Cardiac muscle cell (in vitro differentiated cells and primary cell): ENCODE measurements around the gene TNFRSF18. TPM values are rescaled to one million over a fixed set of nuclear protein-coding genes. Genes with fewer than 3 reads are reported as not detected.
"Not testable (repeated sequence)": the region's sequence is repeated elsewhere in the genome, so short reads cannot be mapped to it uniquely, and the experiment has no call there.

ENCODE experiments used
- DNase-seq, 2 donors: peaks; one replicate each; pipeline versions ENCODE4 v3.0.0 to v3.0.0-alpha.2; 2010 to 2017; ENCODE audit warnings: low read depth in 1 of 2, low spot score in 1 of 2
- H3K27ac ChIP-seq: fragments of 200-600 bp; sonication (generic); 2 replicates; pipeline ENCODE4 v1.5.1; 2016
- H3K27me3 ChIP-seq: fragments of 200-600 bp; sonication (generic); 2 replicates; pipeline ENCODE4 v1.6.0; 2016; ENCODE audit warnings: control low read depth
- H3K36me3 ChIP-seq: fragments of 200-600 bp; sonication (generic); 2 replicates; pipeline ENCODE4 v1.5.1; 2016; ENCODE audit warnings: control low read depth
- H3K4me1 ChIP-seq: fragments of 200-600 bp; sonication (generic); 2 replicates; pipeline ENCODE4 v1.8.1; 2017; ENCODE audit warnings: low read depth, mild to moderate bottlenecking, mixed run types
- H3K4me3 ChIP-seq: fragments of 200-600 bp; sonication (generic); 2 replicates; pipeline ENCODE4 v1.5.1; 2016; ENCODE audit warnings: mild to moderate bottlenecking
- H3K9me3 ChIP-seq: fragments of 200-600 bp; sonication (generic); 2 replicates; pipeline ENCODE4 v1.5.1; 2017; ENCODE audit warnings: low read depth, mild to moderate bottlenecking, control low read depth
- polyA plus RNA-seq: library from polyadenylated mRNA; unstranded; fragments of >200 nt; fragmentation: Nextera tagmentation; extraction: Ambion mirVana; gene quantifications from 2 replicates; pipeline ENCODE4 v1.2.1, GENCODE V29; 2016
- total RNA-seq: library from RNA; depleted of rRNA; stranded (reverse); fragments of >200 nt; gene quantifications from 2 replicates; pipeline ENCODE4 v1.2.3, GENCODE V29; 2016
- TF ChIP-seq, protein P1 (sequence below): IDR thresholded peaks from 2 replicates; pipeline ENCODE4 v1.5.1; 2012; ENCODE audit warnings: low read depth, mild to moderate bottlenecking, low read length

Gene TNFRSF18
- total and polyA plus RNA-seq, 2 experiments from 2014 or later = 0.39 TPM; not detected in 1

GRCh38 chr1:1178794-1179331 is 27.5 kb downstream of the TNFRSF18 start:
- H3K27ac ChIP-seq = no peak overlapping the region
- no peaks in the 10 kb centered on the region for H3K4me1 ChIP-seq
- no peaks in the 10 kb centered on the region for H3K9me3 ChIP-seq
- no peaks in the 10 kb centered on the region for H3K36me3 ChIP-seq
- H3K4me3 ChIP-seq = no peak overlapping the region
- peaks cover 33% of the 10 kb centered on the region for H3K27me3 ChIP-seq
- TF ChIP-seq, protein P1, sequence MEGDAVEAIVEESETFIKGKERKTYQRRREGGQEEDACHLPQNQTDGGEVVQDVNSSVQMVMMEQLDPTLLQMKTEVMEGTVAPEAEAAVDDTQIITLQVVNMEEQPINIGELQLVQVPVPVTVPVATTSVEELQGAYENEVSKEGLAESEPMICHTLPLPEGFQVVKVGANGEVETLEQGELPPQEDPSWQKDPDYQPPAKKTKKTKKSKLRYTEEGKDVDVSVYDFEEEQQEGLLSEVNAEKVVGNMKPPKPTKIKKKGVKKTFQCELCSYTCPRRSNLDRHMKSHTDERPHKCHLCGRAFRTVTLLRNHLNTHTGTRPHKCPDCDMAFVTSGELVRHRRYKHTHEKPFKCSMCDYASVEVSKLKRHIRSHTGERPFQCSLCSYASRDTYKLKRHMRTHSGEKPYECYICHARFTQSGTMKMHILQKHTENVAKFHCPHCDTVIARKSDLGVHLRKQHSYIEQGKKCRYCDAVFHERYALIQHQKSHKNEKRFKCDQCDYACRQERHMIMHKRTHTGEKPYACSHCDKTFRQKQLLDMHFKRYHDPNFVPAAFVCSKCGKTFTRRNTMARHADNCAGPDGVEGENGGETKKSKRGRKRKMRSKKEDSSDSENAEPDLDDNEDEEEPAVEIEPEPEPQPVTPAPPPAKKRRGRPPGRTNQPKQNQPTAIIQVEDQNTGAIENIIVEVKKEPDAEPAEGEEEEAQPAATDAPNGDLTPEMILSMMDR = no peak
- no peak for DNase-seq

GRCh38 chr1:1177452-1178206 is 28.8 kb downstream of the TNFRSF18 start:
- peaks cover 44% of the 10 kb centered on the region for H3K27me3 ChIP-seq
- H3K27ac ChIP-seq = no peak overlapping the region
- H3K4me1 ChIP-seq = no peaks in the 10 kb centered on the region
- TF ChIP-seq, protein P1 = no peak
- no peak for DNase-seq
- H3K9me3 ChIP-seq = no peaks in the 10 kb centered on the region
- no peak overlapping the region for H3K4me3 ChIP-seq
- no peaks in the 10 kb centered on the region for H3K36me3 ChIP-seq

- Histone ChIP-seq H3K4me1 (no peaks in the 10 kb centered on the region), H3K27ac (no peak overlapping the region), H3K27me3 (peaks cover 48% of the 10 kb centered on the region), H3K4me3 (no peak overlapping the region), H3K9me3 (no peaks in the 10 kb centered on the region), H3K36me3 (no peaks in the 10 kb centered on the region)
- no peak for DNase-seq
- TF ChIP-seq, protein P1 = no peak
These were observed 29.5 kb downstream of the TNFRSF18 start for GRCh38 chr1:1176931-1177330.

DNA sequence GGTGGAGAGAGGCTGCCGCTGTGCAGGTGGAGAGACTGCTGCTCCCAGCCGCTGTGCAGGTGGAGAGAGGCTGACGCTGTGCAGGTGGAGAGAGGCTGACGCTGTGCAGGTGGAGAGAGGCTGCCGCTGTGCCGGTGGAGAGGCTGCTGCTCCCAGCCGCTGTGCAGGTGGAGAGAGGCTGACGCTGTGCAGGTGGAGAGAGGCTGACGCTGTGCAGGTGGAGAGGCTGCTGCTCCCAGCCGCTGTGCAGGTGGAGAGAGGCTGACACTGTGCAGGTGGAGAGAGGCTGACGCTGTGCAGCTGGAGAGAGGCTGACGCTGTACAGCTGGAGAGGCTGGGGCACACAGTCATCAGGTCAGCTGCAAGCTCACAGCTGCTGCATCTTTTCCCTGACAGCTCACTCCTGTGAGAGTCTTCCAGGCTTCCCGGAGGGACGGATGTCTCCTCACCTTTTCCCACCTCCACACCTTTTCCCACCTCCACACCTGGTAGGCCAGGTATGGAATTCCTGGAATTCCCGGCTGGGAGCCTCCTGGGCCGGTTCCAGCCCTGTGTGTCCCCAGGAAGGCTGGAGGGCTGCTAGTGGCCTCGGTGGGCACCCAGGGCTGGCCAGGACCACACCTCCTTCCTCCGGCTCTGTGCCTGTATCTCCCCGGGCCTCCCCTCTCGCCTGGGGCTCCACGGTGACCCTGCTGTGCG is 30.2 kb downstream of the TNFRSF18 start:
- H3K36me3 ChIP-seq, H3K27ac ChIP-seq, H3K4me3 ChIP-seq, DNase-seq, H3K9me3 ChIP-seq, H3K4me1 ChIP-seq: not testable (repeated sequence)
- H3K27me3 ChIP-seq = peaks cover 48% of the 10 kb centered on the region

DNA sequence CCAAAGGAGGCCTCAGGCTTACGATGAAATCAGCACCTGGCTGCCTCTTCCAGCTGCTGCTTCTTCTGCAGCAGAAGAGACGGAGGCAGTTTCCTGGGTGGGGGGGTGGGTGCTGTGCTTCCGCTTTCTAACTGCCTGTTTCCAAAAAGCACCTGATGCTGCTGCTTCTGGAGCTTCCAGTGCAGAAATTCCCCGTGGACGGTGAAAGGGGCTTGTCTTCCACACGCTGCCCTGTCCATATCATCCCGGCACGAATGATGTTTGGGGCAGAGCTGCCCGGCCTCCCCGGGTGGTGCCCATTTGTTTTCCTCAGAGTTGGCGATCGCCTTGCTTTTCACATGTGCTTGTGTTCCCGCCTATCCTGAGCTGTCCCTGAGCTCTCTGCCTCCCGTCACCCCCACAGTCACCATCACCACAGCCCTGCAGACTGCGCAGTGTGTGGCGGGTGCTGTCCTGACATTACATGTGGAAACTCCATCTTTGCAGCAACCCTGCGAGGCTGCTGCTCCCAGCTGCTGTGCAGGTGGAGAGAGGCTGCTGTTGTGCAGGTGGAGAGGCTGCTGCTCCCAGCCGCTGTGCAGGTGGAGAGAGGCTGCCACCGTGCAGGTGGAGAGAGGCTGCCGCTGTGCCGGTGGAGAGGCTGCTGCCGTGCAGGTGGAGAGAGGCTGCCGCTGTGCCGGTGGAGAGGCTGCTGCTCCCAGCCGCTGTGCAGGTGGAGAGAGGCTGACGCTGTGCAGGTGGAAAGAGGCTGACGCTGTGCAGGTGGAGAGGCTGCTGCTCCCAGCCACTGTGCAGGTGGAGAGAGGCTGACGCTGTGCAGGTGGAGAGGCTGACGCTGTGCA is 30.9 kb downstream of the TNFRSF18 start:
- no peaks in the 10 kb centered on the region for H3K36me3 ChIP-seq
- no peak overlapping the region for H3K4me3 ChIP-seq
- H3K9me3 ChIP-seq = no peaks in the 10 kb centered on the region
- H3K27ac ChIP-seq = no peak overlapping the region
- no peak for DNase-seq
- no peaks in the 10 kb centered on the region for H3K4me1 ChIP-seq
- TF ChIP-seq, protein P1 = no peak
- peaks cover 48% of the 10 kb centered on the region for H3K27me3 ChIP-seq
